Lung (tissue), 12 donors: ENCODE data around the gene BICRAL. TPM values are rescaled to one million over a fixed set of nuclear protein-coding genes. Genes with fewer than 3 reads are reported as not detected.

Source experiments
- ATAC-seq: fragments of 200-7000 bp; cut with Tn5 transposase; one replicate; pipeline ENCODE4 v1.9.1; 2020; ENCODE audit warnings: moderate number of reproducible peaks; ENCODE audit not compliant: insufficient read depth, low FRiP score
- DNase-seq, 3 donors: peaks; one replicate each; pipeline ENCODE4 v3.0.0-alpha.2; 2013 to 2017
- H3K27ac ChIP-seq, 2 donors: one replicate each; pipeline ENCODE4 v1.5.1; 2013; ENCODE audit warnings: mild to moderate bottlenecking in 2 of 2, moderate library complexity in 2 of 2, control low read depth in 1 of 2, inconsistent platforms in 1 of 2, low read depth in 1 of 2, low read length in 1 of 2
- H3K27me3 ChIP-seq, 3 donors: one replicate each; pipeline ENCODE4 v1.5.1; 2013; ENCODE audit warnings: low read length in 2 of 3; ENCODE audit not compliant: control insufficient read depth in 3 of 3, insufficient read depth in 3 of 3
- H3K36me3 ChIP-seq, 4 donors: one replicate each; pipeline ENCODE4 v1.5.1; 2013; ENCODE audit warnings: low read length in 4 of 4, mild to moderate bottlenecking in 1 of 4, moderate library complexity in 1 of 4; ENCODE audit not compliant: control insufficient read depth in 4 of 4, insufficient read depth in 4 of 4
- H3K4me1 ChIP-seq, 5 donors: one replicate each; pipeline ENCODE4 v1.5.1; 2013; ENCODE audit warnings: low read length in 5 of 5, mild to moderate bottlenecking in 2 of 5, moderate library complexity in 1 of 5; ENCODE audit not compliant: control insufficient read depth in 5 of 5, insufficient read depth in 5 of 5
- H3K4me3 ChIP-seq: one replicate; pipeline ENCODE4 v1.5.1; 2013; ENCODE audit warnings: mild to moderate bottlenecking, control low read depth, moderate library complexity
- H3K9ac ChIP-seq, 2 donors: one replicate each; pipeline ENCODE4 v1.5.1; 2013; ENCODE audit warnings: low read length in 2 of 2, control low read depth in 1 of 2; ENCODE audit not compliant: insufficient read depth in 1 of 2
- H3K9me3 ChIP-seq, 4 donors: one replicate each; pipeline ENCODE4 v1.5.1; 2013; ENCODE audit warnings: low read length in 3 of 4, mild to moderate bottlenecking in 1 of 4, moderate library complexity in 1 of 4; ENCODE audit not compliant: control insufficient read depth in 4 of 4, insufficient read depth in 3 of 4
- CTCF ChIP-seq: IDR thresholded peaks from 2 replicates; pipeline ENCODE4 v1.5.1; 2012; ENCODE audit warnings: mild to moderate bottlenecking; ENCODE audit errors: control extremely low read depth, extremely low read depth
- WGBS, 2 donors: extraction: QIAGEN DNeasy Blood & Tissue Kit; methylation state at CpG; one replicate each; pipeline ENCODE4 v1.1.7; 2013; 5-methylcytosine and 5-hydroxymethylcytosine counted together
- polyA plus RNA-seq, 2 donors: library from polyadenylated mRNA; stranded (reverse); fragments of 200-250 nt; gene quantifications; one replicate each; pipeline ENCODE4 v1.2.1, GENCODE V29; 2013
- total RNA-seq, 2 donors: library from RNA; depleted of rRNA in 1 of 2; stranded (reverse); fragments of >200 nt in 1 of 2; gene quantifications; one replicate each; pipeline ENCODE4 v1.2.1, GENCODE V29; 2014 to 2021
- donor health status: control.
- donor health status: control.
- donor health status: Bipolar disorder and iron deficiency.
- donor health status: healthy.
- donor health status: DM: yes; HTN: yes; CAD: no.

BICRAL gene
- total and polyA plus RNA-seq, 4 donors, result 2.8 to 18.6 (median 10.7) TPM

DNA sequence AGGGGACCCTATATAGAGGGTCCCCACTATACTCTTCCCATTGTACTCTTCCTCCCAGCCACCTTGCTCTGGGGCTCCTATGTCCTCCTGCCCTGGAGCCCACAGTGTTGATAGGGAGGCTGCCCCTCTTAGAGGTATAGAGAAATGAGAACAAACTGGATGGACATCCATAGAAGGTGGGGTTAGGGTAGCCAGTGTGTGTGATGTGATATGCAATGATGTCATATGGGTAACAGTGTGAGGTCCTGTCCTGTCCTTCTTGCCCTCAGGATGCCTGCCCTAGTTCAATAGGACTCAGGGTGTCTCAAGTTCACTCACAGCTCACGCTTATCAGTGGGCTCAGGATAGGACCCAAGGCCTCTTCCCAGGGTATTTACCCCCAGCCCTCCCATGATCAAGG is 134.4 kb downstream of the BICRAL start:
- whole genome bisulfite sequencing, 2 donors, result 80 to 93% methylated on average over 1 of the region's 1 CpG
- no peak for TF ChIP-seq CTCF
- DNase-seq (no peak), ATAC-seq (no peak)
- Histone ChIP-seq H3K4me3 (no peak overlapping the region), H3K27ac (no peak overlapping the region), H3K9me3 (no peaks in the 10 kb centered on the region), H3K4me1 (peaks cover 0 to 1% (median 0%) of the 10 kb centered on the region in 5 donors), H3K9ac (no peak overlapping the region), H3K27me3 (no peaks in the 10 kb centered on the region), H3K36me3 (no peaks in the 10 kb centered on the region)

Other genes starting within 250 kb of the BICRAL start
- 10 to 100 TPM; 28.9 to 45.4 TPM for gene UBR2, start 218.0 kb upstream of the BICRAL start, total RNA-seq
- 1 to 10 TPM; 8.4 to 9.2 TPM for gene UBR2, start 218.0 kb upstream of the BICRAL start, polyA plus RNA-seq
- gene PRPH2, start 59.5 kb upstream of the BICRAL start, total RNA-seq, result 1 to 10 TPM; 1.7 to 2.6 TPM
- gene PRPH2, start 59.5 kb upstream of the BICRAL start, polyA plus RNA-seq, result under 1 TPM; 0.31 to 0.62 TPM
- gene TBCC, start 35.9 kb upstream of the BICRAL start, total RNA-seq, result 10 to 100 TPM; 22.1 to 22.2 TPM
- 10 to 100 TPM; 21.6 to 38.0 TPM for gene TBCC, start 35.9 kb upstream of the BICRAL start, polyA plus RNA-seq
- gene RPL7L1, start 97.6 kb downstream of the BICRAL start, total RNA-seq, result 10 to 100 TPM; 66.1 to 98.7 TPM
- gene RPL7L1, start 97.6 kb downstream of the BICRAL start, polyA plus RNA-seq, result 10 to 100 TPM; 39.3 to 57.6 TPM
- gene PTCRA, start 134.0 kb downstream of the BICRAL start, total RNA-seq, result 1 to 10 TPM in 1 of 2 donors, under 1 TPM in 1; 0.37 to 3.4 TPM
- 1 to 10 TPM; 4.6 to 5.5 TPM for gene PTCRA, start 134.0 kb downstream of the BICRAL start, polyA plus RNA-seq
- 10 to 100 TPM; 36.0 to 63.4 TPM for gene CNPY3, start 147.4 kb downstream of the BICRAL start, total RNA-seq
- gene CNPY3, start 147.4 kb downstream of the BICRAL start, polyA plus RNA-seq, result 10 to 100 TPM; 48.9 to 90.5 TPM
- gene GNMT, start 178.7 kb downstream of the BICRAL start, total RNA-seq, result 1 to 10 TPM; 1.0 to 3.0 TPM
- 1 to 10 TPM; 1.3 to 4.5 TPM for gene GNMT, start 178.7 kb downstream of the BICRAL start, polyA plus RNA-seq
- gene PEX6, start 197.1 kb downstream of the BICRAL start, total RNA-seq, result 10 to 100 TPM; 17.9 to 22.9 TPM
- 1 to 10 TPM; 8.8 to 9.6 TPM for gene PEX6, start 197.1 kb downstream of the BICRAL start, polyA plus RNA-seq
- 10 to 100 TPM; 24.1 to 26.8 TPM for gene PPP2R5D, start 202.5 kb downstream of the BICRAL start, total RNA-seq
- 10 to 100 TPM; 19.0 to 19.8 TPM for gene PPP2R5D, start 202.5 kb downstream of the BICRAL start, polyA plus RNA-seq
- 10 to 100 TPM; 32.5 to 47.2 TPM for gene MEA1, start 231.9 kb downstream of the BICRAL start, total RNA-seq
- 100 to 1,000 TPM in 1 of 2 donors, 10 to 100 TPM in 1; 63.2 to 113 TPM for gene MEA1, start 231.9 kb downstream of the BICRAL start, polyA plus RNA-seq
- gene KLHDC3, start 232.2 kb downstream of the BICRAL start, total RNA-seq, result 10 to 100 TPM; 46.3 to 56.4 TPM
- 10 to 100 TPM; 52.7 to 74.4 TPM for gene KLHDC3, start 232.2 kb downstream of the BICRAL start, polyA plus RNA-seq
- 10 to 100 TPM; 31.1 to 49.9 TPM for gene RRP36, start 239.6 kb downstream of the BICRAL start, total RNA-seq
- gene RRP36, start 239.6 kb downstream of the BICRAL start, polyA plus RNA-seq, result 10 to 100 TPM; 30.5 to 44.3 TPM